Large intestine (tissue), 3 donors: ENCODE measurements around the gene ST8SIA2. TPM values are rescaled to one million over a fixed set of nuclear protein-coding genes. Genes with fewer than 3 reads are reported as not detected.

Source experiments
- DNase-seq, 2 donors: peaks; one replicate each; pipeline versions ENCODE4 v3.0.0 to v3.0.0-alpha.2; 2013
- H3K27ac ChIP-seq: one replicate; pipeline ENCODE4 v1.5.1; 2013; ENCODE audit warnings: low read length
- H3K27me3 ChIP-seq: 2 replicates; pipeline ENCODE4 v1.6.1; 2013; ENCODE audit warnings: low read length; ENCODE audit not compliant: control insufficient read depth, insufficient read depth
- H3K36me3 ChIP-seq: 2 replicates; pipeline ENCODE4 v1.6.1; 2013; ENCODE audit warnings: low read length; ENCODE audit not compliant: control insufficient read depth, insufficient read depth
- H3K4me1 ChIP-seq: one replicate; pipeline ENCODE4 v1.6.1; 2013; ENCODE audit warnings: low read length; ENCODE audit not compliant: control insufficient read depth, insufficient read depth
- H3K4me3 ChIP-seq: one replicate; pipeline ENCODE4 v1.5.1; 2013; ENCODE audit warnings: low read length
- H3K9me3 ChIP-seq: one replicate; pipeline ENCODE4 v1.6.1; 2013; ENCODE audit warnings: mild to moderate bottlenecking, low read depth, low read length, moderate library complexity; ENCODE audit not compliant: control insufficient read depth
- WGBS: methylation state at CpG from one replicate; pipeline ENCODE4 v1.1.5; 2013; ENCODE audit warnings: low lambda C conversion rate; ENCODE audit not compliant: insufficient coverage; 5-methylcytosine and 5-hydroxymethylcytosine counted together
- polyA plus RNA-seq: library from polyadenylated mRNA; unstranded; fragments of 120-200 nt; gene quantifications from one replicate; pipeline ENCODE4 v1.2.1, GENCODE V29; 2013

ST8SIA2 gene
- polyA plus RNA-seq, 1 donor: 2.2 TPM

GRCh38 chr15:92410537-92410936, 16.9 kb downstream of the ST8SIA2 start:
- Histone ChIP-seq H3K36me3 (no peaks in the 10 kb centered on the region), H3K9me3 (no peaks in the 10 kb centered on the region), H3K27ac (no peak overlapping the region), H3K4me1 (no peaks in the 10 kb centered on the region), H3K4me3 (no peak overlapping the region), H3K27me3 (peaks cover 2% of the 10 kb centered on the region)
- no CpG with 5 or more reads among the region's 6 CpGs for WGBS
- no peak for DNase-seq

GRCh38 chr15:92411256-92411655, 17.6 kb downstream of the ST8SIA2 start:
- no peaks in the 10 kb centered on the region for H3K36me3 ChIP-seq
- H3K27me3 ChIP-seq: peaks cover 2% of the 10 kb centered on the region
- no peak overlapping the region for H3K27ac ChIP-seq
- no peak for DNase-seq
- no peaks in the 10 kb centered on the region for H3K4me1 ChIP-seq
- no peaks in the 10 kb centered on the region for H3K9me3 ChIP-seq
- 90% methylated on average over 2 of the region's 5 CpGs for WGBS
- no peak overlapping the region for H3K4me3 ChIP-seq

GRCh38 chr15:92413510-92413909, 19.8 kb downstream of the ST8SIA2 start:
- no peaks in the 10 kb centered on the region for H3K9me3 ChIP-seq
- 40% methylated on average over 1 of the region's 9 CpGs for WGBS
- no peak overlapping the region for H3K4me3 ChIP-seq
- DNase-seq: no peak
- no peak overlapping the region for H3K27ac ChIP-seq
- H3K36me3 ChIP-seq: no peaks in the 10 kb centered on the region
- H3K27me3 ChIP-seq: peaks cover 2% of the 10 kb centered on the region
- H3K4me1 ChIP-seq: no peaks in the 10 kb centered on the region

- no peaks in the 10 kb centered on the region for H3K36me3 ChIP-seq
- H3K4me3 ChIP-seq: no peak overlapping the region
- no peak overlapping the region for H3K27ac ChIP-seq
- WGBS: no CpG with 5 or more reads among the region's 9 CpGs
- H3K4me1 ChIP-seq: no peaks in the 10 kb centered on the region
- peaks cover under 1% of the 10 kb centered on the region for H3K27me3 ChIP-seq
- no peak for DNase-seq
- H3K9me3 ChIP-seq: no peaks in the 10 kb centered on the region
Measured at GRCh38 chr15:92415639-92416297, 22.1 kb downstream of the ST8SIA2 start.

- H3K36me3 ChIP-seq: no peaks in the 10 kb centered on the region
- no peak overlapping the region for H3K27ac ChIP-seq
- no peaks in the 10 kb centered on the region for H3K27me3 ChIP-seq
- H3K4me3 ChIP-seq: no peak overlapping the region
- no CpG with 5 or more reads among the region's 12 CpGs for WGBS
- no peaks in the 10 kb centered on the region for H3K9me3 ChIP-seq
- no peaks in the 10 kb centered on the region for H3K4me1 ChIP-seq
- no peak for DNase-seq
Measured at GRCh38 chr15:92416557-92416956, 22.9 kb downstream of the ST8SIA2 start.

- WGBS: 86% methylated on average over 1 of the region's 7 CpGs
- Histone ChIP-seq H3K27me3 (no peaks in the 10 kb centered on the region), H3K4me1 (no peaks in the 10 kb centered on the region), H3K27ac (no peak overlapping the region), H3K4me3 (no peak overlapping the region), H3K9me3 (no peaks in the 10 kb centered on the region), H3K36me3 (no peaks in the 10 kb centered on the region)
- no peak for DNase-seq
Measured at GRCh38 chr15:92417716-92418115, 24.0 kb downstream of the ST8SIA2 start.

- Histone ChIP-seq H3K4me1 (no peaks in the 10 kb centered on the region), H3K27ac (no peak overlapping the region), H3K27me3 (no peaks in the 10 kb centered on the region), H3K9me3 (no peaks in the 10 kb centered on the region), H3K36me3 (no peaks in the 10 kb centered on the region), H3K4me3 (no peak overlapping the region)
- no CpG with 5 or more reads among the region's 7 CpGs for WGBS
- DNase-seq: no peak
Measured at GRCh38 chr15:92418864-92419263, 25.2 kb downstream of the ST8SIA2 start.

DNA sequence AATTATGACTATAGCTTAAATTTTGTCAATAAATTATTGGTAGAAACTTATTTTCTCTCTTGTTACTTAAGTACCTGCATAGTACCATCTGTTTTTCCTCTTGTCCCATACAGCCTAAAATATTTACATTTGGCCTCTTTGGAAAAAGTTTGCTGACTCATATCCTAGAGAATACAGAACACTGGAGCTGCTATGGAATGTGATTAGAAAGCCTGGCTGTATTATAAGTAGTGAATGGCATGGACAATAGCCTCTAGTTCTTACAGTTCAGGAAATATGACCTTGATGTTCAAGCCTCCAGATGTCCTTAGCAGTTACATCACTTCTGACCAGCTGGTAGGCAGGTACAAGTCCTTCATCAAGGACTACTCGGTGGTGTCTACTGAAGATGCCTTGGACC, 28.3 kb downstream of the ST8SIA2 start:
- H3K27me3 ChIP-seq: no peaks in the 10 kb centered on the region
- WGBS: no CpG with 5 or more reads among the region's 1 CpG
- H3K4me1 ChIP-seq: no peaks in the 10 kb centered on the region
- DNase-seq: no peak
- no peak overlapping the region for H3K27ac ChIP-seq
- no peaks in the 10 kb centered on the region for H3K36me3 ChIP-seq
- no peak overlapping the region for H3K4me3 ChIP-seq
- no peaks in the 10 kb centered on the region for H3K9me3 ChIP-seq

DNA sequence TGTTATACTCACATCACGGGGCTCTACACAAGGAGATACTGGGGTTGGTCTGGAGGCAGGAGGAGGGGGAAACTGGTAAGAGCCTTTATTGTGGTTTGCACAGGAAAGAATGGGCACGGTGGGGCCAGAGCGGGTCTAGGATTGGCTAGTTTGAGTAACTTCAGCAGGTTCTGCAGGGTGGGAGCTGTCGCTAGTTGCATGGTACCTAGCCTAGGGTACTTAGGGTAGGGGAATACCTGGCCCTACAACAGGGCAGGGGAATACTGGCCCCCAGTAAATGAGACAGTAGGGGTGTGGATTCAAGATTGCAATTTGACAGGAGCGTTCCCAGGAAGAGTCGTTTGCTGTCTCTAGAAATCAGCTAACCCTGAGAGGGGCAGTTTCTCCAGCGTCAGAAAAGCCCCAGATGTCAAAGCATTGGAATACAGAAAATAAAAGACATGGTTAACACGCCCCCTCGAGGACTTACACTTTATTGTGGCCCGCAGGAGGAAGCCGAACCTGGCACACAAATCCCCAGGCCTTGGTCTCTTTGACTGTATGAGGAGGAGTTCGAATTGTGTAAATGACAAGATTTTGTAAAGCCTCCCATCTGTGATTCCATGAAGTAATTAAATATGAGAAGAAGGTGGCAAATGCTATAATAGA, 32.0 kb downstream of the ST8SIA2 start:
- no peaks in the 10 kb centered on the region for H3K9me3 ChIP-seq
- H3K4me1 ChIP-seq: no peaks in the 10 kb centered on the region
- no peak for DNase-seq
- H3K36me3 ChIP-seq: no peaks in the 10 kb centered on the region
- no peak overlapping the region for H3K27ac ChIP-seq
- no peak overlapping the region for H3K4me3 ChIP-seq
- WGBS: 87% methylated on average over 3 of the region's 12 CpGs
- no peaks in the 10 kb centered on the region for H3K27me3 ChIP-seq

- DNase-seq: no peak
- 80% methylated on average over 1 of the region's 2 CpGs for WGBS
- Histone ChIP-seq H3K36me3 (no peaks in the 10 kb centered on the region), H3K27me3 (no peaks in the 10 kb centered on the region), H3K4me3 (no peak overlapping the region), H3K27ac (no peak overlapping the region), H3K9me3 (no peaks in the 10 kb centered on the region), H3K4me1 (no peaks in the 10 kb centered on the region)
Measured at GRCh38 chr15:92429378-92430068, 35.8 kb downstream of the ST8SIA2 start.
